Activated T-helper 1 cell treated with anti-CD3 and anti-CD28 coated beads, Interleukin-12 subunit alpha, Interleukin-12 subunit beta, Interleukin-2, Interleukin-4 antibody, amounts not matched to agents 30 ng/mL and 10 ng/mL and 1 ng/mL, durations not matched to agents 14 hours and 24 hours and 36 hours (primary cell): ENCODE results near the gene NFX1. TPM values are rescaled to one million over a fixed set of nuclear protein-coding genes. Genes with fewer than 3 reads are reported as not detected.
"Not testable (repeated sequence)": the region's sequence is repeated elsewhere in the genome, so short reads cannot be mapped to it uniquely, and the experiment has no call there.

Experiments
- DNase-seq: peaks from one replicate; pipeline ENCODE4 v3.0.0; 2021; ENCODE audit warnings: low spot score
- H3K27ac Mint-ChIP-seq: one replicate; pipeline ENCODE4 v1.8.0; 2021; ENCODE audit warnings: mild to moderate bottlenecking, mixed read lengths
- H3K27me3 Mint-ChIP-seq: one replicate; pipeline ENCODE4 v1.8.0; 2022; ENCODE audit warnings: mild to moderate bottlenecking, moderate library complexity, mixed read lengths; ENCODE audit not compliant: insufficient read depth
- H3K36me3 Mint-ChIP-seq: one replicate; pipeline ENCODE4 v1.8.0; 2021; ENCODE audit warnings: low read depth, mixed read lengths
- H3K4me1 Mint-ChIP-seq: one replicate; pipeline ENCODE4 v1.8.0; 2021; ENCODE audit warnings: low read depth, mixed read lengths
- H3K4me3 Mint-ChIP-seq: one replicate; pipeline ENCODE4 v1.8.0; 2021; ENCODE audit warnings: mild to moderate bottlenecking, moderate library complexity, mixed read lengths
- H3K9me3 Mint-ChIP-seq: one replicate; pipeline ENCODE4 v1.8.0; 2021; ENCODE audit warnings: mixed read lengths
- intact Hi-C: fragments of 100-400 bp; cut with micrococcal nuclease; formaldehyde crosslinking; loops from one replicate; pipeline ENCODE4 v1.15.1; 2024
- total RNA-seq: library from RNA; stranded (reverse); gene quantifications from 2 replicates; pipeline ENCODE4 v1.2.3, GENCODE V29; 2022

The NFX1 gene
- total RNA-seq, 1 donor from 2014 or later, result 37.6 TPM

DNA sequence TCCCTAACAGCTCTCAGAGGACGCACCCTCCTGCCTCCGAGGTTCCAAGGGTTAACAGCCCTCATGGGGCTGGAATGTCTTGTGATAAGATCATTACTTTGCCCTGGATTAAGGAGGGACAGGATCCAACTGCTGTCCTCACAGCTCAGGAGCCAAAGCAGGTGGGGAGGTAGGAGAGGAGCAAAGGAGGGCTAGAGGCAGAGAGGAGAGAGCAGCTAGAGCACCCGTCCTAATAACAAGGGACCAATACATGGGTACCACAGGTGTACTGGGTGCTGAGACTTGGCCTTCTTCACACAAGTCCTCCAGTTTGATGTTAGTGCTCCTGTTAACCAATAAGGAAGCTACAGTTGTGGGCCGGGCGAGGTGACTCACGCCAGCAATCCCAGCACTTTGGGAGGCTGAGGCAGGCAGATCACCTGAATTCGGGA, 102.3 kb downstream of the NFX1 start:
- H3K27ac Mint-ChIP-seq, intact Hi-C loops, H3K36me3 Mint-ChIP-seq, DNase-seq, H3K27me3 Mint-ChIP-seq, H3K4me3 Mint-ChIP-seq, H3K9me3 Mint-ChIP-seq, H3K4me1 Mint-ChIP-seq: not testable (repeated sequence)

GRCh38 chr9:33393581-33393980, 103.3 kb downstream of the NFX1 start:
- H3K4me1 Mint-ChIP-seq, result no peaks in the 10 kb centered on the region
- intact Hi-C loops, result no loop called here

DNA sequence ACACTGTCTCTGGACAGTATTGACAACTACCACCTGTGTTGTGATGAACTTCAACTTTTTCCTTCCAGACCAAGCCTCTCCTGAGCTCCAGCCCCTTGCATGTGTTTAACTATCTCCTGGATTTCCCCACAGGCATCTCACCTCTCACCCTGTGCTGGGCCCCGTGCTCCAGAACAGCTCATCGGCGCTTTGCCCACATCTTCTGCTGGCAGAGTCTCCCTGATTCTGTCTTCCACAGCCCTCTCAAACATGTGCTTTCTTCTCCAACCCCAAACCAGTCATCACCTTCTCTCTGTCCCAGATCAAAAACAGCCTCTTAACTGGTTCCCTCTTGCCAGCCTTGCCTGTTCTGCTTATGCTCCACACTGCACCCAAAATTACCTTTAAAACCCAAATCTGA, 103.7 kb downstream of the NFX1 start:
- H3K36me3 Mint-ChIP-seq, H3K9me3 Mint-ChIP-seq, H3K4me3 Mint-ChIP-seq, H3K4me1 Mint-ChIP-seq, DNase-seq, intact Hi-C loops, H3K27ac Mint-ChIP-seq, H3K27me3 Mint-ChIP-seq: not testable (repeated sequence)

More at GRCh38 chr9:33393581-33393980, 103.3 kb downstream of the NFX1 start:
- H3K36me3 Mint-ChIP-seq, result no peaks in the 10 kb centered on the region
- DNase-seq, result no peak
- H3K4me3 Mint-ChIP-seq, result no peak overlapping the region
- no peaks in the 10 kb centered on the region for H3K9me3 Mint-ChIP-seq
- peaks cover 4% of the 10 kb centered on the region for H3K27me3 Mint-ChIP-seq
- H3K27ac Mint-ChIP-seq, result no peak overlapping the region

- intact Hi-C loops, H3K9me3 Mint-ChIP-seq, DNase-seq, H3K27ac Mint-ChIP-seq, H3K4me1 Mint-ChIP-seq, H3K27me3 Mint-ChIP-seq, H3K4me3 Mint-ChIP-seq, H3K36me3 Mint-ChIP-seq: not testable (repeated sequence)
Observed at GRCh38 chr9:33395159-33395879, 105.0 kb downstream of the NFX1 start.

- H3K27ac Mint-ChIP-seq, H3K4me3 Mint-ChIP-seq, intact Hi-C loops, H3K9me3 Mint-ChIP-seq, DNase-seq, H3K4me1 Mint-ChIP-seq, H3K36me3 Mint-ChIP-seq, H3K27me3 Mint-ChIP-seq: not testable (repeated sequence)
Observed at GRCh38 chr9:33397801-33398200, 107.5 kb downstream of the NFX1 start.

DNA sequence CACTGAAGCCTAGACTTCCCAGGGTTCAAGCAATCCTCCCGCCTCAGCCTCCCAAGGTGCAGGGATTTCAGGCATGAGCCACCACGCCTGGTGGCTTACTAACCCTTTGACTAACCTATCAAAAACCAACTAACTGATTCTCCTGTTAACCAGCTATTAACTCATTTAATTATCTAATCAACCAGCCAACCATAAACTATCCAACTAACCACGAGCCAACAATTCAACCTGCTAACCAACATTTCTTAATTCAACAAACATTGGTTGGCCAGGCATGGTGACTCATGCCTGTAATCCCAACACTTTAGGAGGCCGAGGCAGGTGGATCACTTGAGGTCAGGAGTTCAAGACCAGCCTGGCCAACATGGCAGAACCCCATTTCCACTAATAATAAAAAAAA, 108.7 kb downstream of the NFX1 start:
- H3K4me3 Mint-ChIP-seq, H3K27me3 Mint-ChIP-seq, intact Hi-C loops, DNase-seq, H3K36me3 Mint-ChIP-seq, H3K4me1 Mint-ChIP-seq, H3K9me3 Mint-ChIP-seq, H3K27ac Mint-ChIP-seq: not testable (repeated sequence)

- not testable (repeated sequence) for H3K9me3 Mint-ChIP-seq, H3K27me3 Mint-ChIP-seq, H3K4me1 Mint-ChIP-seq, DNase-seq, H3K4me3 Mint-ChIP-seq, H3K27ac Mint-ChIP-seq, H3K36me3 Mint-ChIP-seq
- intact Hi-C loops, result loop anchor here (2.0 kb wide), 1 partner anchor 51 kb away; no protein-coding TSS in a partner anchor
Observed at GRCh38 chr9:33401809-33402208, 111.5 kb downstream of the NFX1 start.

- peak within 1 kb of the TSS; percentile 40 for H3K27ac Mint-ChIP-seq
- H3K4me3 Mint-ChIP-seq, H3K9me3 Mint-ChIP-seq, H3K4me1 Mint-ChIP-seq, H3K27me3 Mint-ChIP-seq, DNase-seq, H3K36me3 Mint-ChIP-seq: not testable (repeated sequence)
- intact Hi-C loops, result loop anchor here (2.0 kb wide), 1 partner anchor 50 kb away; no protein-coding TSS in a partner anchor
Observed at GRCh38 chr9:33402371-33402770, 112.1 kb downstream of the NFX1 start, which contains the start of gene AQP7. Gene AQP7, minus strand, starts transcription at chr9:33402568. Its CDS starts 1,306 bp downstream, at chr9:33401262.

DNA sequence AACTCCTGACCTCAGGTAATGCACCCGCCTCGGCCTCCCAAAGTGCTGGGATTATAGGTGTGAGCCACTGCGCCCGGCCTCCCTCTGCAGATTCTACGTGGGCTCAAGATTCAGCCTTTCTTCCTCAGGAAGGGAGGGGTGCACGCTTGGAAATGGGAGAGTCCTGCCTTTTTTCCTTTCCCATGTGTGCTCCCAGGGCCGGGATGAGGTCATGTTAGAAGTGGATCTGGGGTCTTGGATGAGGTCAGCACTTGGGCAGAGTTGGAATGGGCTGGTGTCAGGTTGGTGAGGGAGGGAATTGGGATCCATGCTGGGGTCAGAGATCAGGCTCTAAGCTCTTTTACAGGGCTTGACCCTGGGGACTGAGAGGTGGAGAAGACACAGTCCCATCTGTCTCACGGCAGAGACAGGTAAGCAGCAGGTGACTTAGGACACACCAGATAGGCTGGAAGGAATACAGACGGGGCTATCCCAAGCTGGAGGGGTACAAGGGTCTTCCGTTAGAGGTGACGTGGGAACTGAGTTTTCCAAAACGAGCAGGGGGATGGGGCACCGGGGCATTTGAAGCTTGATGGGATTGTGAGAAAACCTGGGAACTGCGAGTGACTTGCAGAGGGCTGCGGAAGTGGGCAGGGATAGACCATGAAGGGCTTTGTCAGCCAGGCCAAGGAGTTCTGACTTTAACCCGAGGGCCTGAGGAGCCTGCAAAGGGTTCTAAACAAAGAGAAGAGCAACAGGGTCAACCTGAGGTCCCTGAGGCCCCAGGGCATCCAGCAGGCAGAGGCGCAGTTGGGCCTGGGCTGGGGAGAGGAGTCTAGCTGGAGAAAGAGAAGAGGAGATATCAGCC, 113.8 kb downstream of the NFX1 start:
- no peak for DNase-seq
- Mint-ChIP-seq H3K4me3 (no peak overlapping the region), H3K27ac (no peak overlapping the region), H3K9me3 (no peaks in the 10 kb centered on the region), H3K36me3 (no peaks in the 10 kb centered on the region), H3K27me3 (no peaks in the 10 kb centered on the region), H3K4me1 (peaks cover 5% of the 10 kb centered on the region)
- intact Hi-C loops, result loop anchor here (1.0 to 2.0 kb wide), 4 partner anchors 29 to 113 kb away; no protein-coding TSS in a partner anchor

DNA sequence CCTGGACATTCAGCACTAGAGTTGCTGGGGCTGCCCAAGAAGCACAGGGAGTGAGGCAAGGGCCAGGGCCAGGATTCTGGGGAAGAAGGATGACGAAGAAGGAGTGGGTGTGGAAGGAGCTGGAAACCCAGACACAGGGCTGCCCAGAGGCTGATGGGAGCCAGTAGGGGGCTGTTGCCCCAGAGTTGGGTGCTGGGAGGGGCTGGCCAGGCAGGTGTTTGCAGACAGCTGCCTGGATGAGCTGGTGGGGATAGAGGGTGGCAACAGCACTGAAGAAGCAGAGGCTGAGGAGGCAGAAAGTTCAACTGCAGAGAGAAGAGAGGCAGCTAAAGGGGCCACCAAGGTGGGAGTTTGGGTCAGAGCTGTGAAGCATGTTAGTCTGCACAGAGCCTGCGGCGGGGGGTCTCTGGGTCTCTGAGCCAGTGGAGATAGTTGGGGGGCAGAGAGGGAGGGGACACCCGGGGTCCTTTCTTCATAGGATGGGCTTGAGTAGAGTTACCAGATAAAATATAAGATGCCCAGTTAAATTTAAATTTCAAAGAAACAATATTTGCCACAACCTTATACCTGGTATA, 114.6 kb downstream of the NFX1 start:
- Mint-ChIP-seq H3K36me3 (no peaks in the 10 kb centered on the region), H3K27me3 (no peaks in the 10 kb centered on the region), H3K4me1 (peaks cover 5% of the 10 kb centered on the region), H3K9me3 (no peaks in the 10 kb centered on the region), H3K4me3 (no peak overlapping the region), H3K27ac (no peak overlapping the region)
- no peak for DNase-seq
- intact Hi-C loops, result no loop called here

DNA sequence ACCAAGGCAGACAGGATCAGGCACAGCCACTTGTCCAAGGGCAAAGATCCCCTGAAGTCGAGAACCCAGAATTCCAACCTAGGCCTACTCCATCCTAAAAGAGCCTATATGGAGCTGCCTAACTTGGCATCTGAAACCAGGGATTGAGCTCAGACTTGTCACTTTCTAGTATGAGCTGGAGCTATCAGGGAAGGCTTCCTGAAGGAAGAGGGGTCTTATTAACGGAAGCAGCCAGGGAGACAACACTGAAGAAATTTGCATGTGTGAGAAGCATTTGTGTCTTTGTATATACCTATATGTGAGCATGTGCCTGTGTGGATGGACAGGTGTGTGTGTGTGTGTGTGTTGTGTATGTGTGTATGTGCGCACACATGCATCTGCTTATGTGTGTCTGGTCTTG, 116.7 kb downstream of the NFX1 start:
- Mint-ChIP-seq H3K36me3 (no peaks in the 10 kb centered on the region), H3K27me3 (no peaks in the 10 kb centered on the region), H3K4me1 (peaks cover 5% of the 10 kb centered on the region), H3K4me3 (no peak overlapping the region), H3K9me3 (no peaks in the 10 kb centered on the region), H3K27ac (no peak overlapping the region)
- intact Hi-C loops, result no loop called here
- DNase-seq, result no peak

DNA sequence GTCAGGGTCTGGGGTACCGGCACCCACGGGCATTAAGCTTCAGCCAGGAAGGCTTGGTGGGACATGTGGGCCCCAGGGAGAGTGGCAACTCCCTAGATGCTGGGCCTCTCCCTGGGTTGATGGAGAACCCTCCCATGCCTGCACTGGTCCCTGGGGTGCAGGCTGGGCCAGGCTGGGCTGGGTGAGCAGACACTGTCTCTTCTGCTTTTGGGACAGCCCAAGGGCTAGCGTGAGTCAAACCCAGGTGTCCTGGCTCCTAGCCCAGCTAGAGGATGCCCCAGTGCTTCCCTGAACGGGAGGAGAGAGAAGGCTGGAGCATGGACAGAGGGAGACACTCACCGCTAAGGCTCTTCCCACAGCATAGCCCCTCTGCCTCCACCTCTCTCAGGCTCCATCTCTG, 117.8 kb downstream of the NFX1 start:
- H3K27me3 Mint-ChIP-seq, result no peaks in the 10 kb centered on the region
- no peak overlapping the region for H3K4me3 Mint-ChIP-seq
- no peak for DNase-seq
- no peaks in the 10 kb centered on the region for H3K9me3 Mint-ChIP-seq
- intact Hi-C loops, result no loop called here
- H3K27ac Mint-ChIP-seq, result no peak overlapping the region
- no peaks in the 10 kb centered on the region for H3K36me3 Mint-ChIP-seq
- peaks cover 4% of the 10 kb centered on the region for H3K4me1 Mint-ChIP-seq

- Mint-ChIP-seq H3K27me3 (no peaks in the 10 kb centered on the region), H3K4me1 (peaks cover 46% of the 10 kb centered on the region), H3K4me3 (no peak overlapping the region), H3K27ac (peak overlapping the region; percentile 80), H3K9me3 (no peaks in the 10 kb centered on the region), H3K36me3 (no peaks in the 10 kb centered on the region)
- DNase-seq, result no peak
- intact Hi-C loops, result loop anchor here (2.0 kb wide), 3 partner anchors 39 to 127 kb away; partner anchors contain the start of gene NOL6
Observed at GRCh38 chr9:33414268-33414667, 124.0 kb downstream of the NFX1 start.
